GM21381 (cell line): ENCODE measurements around the gene SLC16A1.
A peak's percentile ranks its signal among the peaks of the same experiment; 100 is the strongest.
"Not testable (repeated sequence)": the region's sequence is repeated elsewhere in the genome, so short reads cannot be mapped to it uniquely, and the experiment has no call there.

Experiments used
- ATAC-seq: cut with Tn5 transposase; IDR thresholded peaks from one replicate; pipeline ENCODE4 v1.9.1; 2021; ENCODE audit warnings: mild to moderate bottlenecking, moderate library complexity; ENCODE audit not compliant: unreplicated experiment

Gene SLC16A1

DNA sequence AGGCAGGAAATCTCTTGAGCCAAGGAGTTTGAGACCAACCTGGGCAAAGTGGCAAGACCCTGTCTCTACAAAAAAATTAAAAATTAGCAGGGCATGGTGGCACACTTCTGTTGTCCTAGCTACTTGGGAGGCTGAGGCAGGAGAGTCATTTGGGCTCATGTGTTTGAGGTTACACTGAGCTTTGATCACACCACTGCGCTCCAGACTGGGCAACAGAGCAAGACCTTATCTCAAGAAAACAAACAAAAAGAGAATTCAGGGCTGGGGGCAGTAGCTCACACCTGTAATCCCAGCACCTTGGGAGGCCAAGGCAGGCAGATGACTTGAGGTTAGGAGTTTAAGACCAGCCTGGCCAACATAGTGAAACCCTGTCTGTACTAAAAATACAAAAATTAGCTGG, 17.8 kb upstream of the SLC16A1 start:
- no peak for ATAC-seq

DNA sequence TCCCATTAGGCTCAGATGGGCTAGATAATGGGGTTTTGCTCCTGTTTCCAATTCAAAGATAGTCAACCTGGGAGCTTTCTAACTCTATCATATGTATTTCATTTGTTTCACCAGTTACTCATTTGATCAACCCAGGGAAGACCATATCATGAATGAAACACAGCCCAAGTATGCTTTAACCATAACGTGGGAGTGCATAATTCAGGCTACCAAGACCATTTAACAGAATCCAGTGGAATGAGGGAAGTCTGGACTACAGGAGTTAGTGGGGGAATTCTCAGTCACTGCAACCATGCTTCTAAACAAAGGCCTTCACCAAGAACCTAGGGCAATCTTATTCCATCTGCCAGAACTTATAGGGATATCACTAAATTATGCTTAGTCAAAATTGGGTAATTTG, 15.0 kb upstream of the SLC16A1 start:
- no peak for ATAC-seq

- ATAC-seq = no peak
Measured at GRCh38 chr1:112964347-112964746, 8.4 kb upstream of the SLC16A1 start.

- ATAC-seq = no peak
Measured at GRCh38 chr1:112961072-112961471, 5.1 kb upstream of the SLC16A1 start.

DNA sequence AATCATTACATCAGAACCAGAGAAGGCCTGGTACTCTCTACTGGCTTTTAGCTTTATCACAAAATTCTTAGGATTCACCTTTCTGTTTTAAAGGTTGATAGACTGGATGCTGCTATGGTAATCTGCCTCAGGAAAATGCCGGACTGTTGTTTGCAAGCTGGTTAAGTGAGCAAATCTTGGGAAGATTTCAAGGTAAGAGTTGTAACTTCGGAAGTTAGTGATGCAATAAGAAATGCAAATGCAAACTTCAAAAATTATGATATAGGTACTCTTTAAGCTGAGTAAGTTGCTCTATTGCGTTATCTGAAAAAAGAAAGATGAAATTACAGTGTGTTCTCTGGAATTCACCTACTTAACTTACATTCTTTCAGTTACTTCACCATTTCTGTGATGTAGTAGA, 4.4 kb upstream of the SLC16A1 start:
- ATAC-seq = no peak

DNA sequence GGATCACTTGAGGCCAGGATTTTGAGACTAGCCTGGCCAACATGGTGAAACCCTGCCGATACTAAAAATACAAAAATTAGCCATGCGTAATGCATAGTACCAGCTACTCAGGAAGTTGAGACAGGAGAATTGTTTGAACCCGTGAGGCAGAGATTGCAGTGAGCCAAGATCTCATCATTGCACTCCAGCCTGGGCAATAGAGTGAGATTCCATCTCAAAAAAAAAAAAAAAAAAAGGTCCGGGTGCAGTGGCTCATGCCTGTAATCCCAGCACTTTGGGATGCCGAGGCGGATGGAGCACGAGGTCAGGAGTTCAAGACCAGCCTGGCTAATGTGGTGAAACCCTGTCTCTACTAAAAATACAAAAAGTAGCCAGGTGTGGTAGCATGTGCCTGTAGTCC, 2.2 kb upstream of the SLC16A1 start:
- not testable (repeated sequence) for ATAC-seq

DNA sequence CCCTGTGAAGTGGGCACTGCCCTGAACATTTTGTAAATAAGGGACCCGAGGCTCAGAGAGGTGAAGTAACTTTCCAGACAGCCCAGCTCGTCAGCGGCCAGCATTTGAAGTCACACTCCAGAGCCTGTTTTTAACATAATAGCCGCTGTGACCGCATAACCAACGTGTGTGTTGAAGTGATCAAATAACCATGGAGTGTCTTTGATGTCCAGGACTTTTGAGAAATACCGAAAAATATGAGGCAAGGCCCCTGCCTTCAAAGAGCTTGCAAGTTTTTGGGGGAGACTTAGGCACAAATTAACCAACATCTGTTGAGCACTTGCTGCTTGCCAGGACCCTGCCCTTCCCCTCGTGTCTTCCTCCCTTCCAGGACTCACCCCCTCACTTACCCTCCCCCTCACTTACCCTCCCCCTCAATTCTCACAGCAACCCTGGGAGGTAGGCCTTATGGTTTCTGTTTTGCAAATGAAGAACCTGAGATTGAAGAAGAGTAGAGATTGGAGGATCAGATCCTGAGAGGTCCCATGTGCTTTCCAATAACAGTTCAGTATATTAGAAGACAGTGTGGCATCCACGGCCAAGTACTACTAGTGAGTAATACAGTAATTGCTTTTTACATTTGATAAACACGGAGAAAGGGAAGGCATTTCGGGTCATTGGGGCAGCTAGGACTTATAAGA, 1.3 kb upstream of the SLC16A1 start:
- ATAC-seq = peak; percentile 41

- peak; percentile 2 for ATAC-seq
Measured at GRCh38 chr1:112956544-112957132, 642 bp upstream of the SLC16A1 start.

DNA sequence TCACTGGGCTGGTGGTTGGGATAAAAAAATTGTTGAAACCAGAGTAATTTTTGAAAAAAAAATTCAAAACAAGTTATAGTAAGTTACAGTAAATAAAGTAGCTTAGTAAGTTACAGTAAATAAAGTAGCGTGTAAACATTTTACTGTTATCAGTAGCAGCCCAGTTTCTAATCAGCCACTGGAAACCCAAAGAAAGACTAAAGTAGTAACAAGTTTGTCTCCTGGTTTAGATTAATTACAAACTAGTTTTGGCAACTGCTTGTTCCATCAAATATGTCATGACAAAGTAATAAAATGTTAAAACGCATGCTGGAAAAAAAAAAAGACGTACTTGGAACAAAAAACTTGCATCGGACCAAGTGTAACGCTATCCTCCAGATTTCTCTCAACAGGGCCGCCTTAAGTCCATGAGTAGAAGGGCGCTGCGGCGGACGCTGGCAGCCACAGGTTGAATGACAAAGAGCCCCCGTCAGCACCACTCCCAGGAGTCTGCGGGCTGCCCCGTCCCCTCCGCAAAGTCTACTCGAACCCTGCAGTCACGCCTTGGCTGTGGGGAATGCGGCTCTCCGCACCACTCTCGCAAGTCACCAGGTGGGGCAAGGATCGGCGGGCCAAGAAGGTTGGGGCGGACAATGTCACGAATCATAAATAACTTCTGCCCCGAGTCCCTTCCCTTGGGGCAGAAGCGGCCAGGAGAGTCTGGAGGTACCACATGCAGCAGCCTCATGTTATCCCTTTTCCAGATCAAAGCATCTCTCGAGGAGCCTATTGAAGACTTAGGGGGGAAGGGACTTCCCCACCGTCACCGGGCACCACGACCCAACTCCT, 837 bp downstream of the SLC16A1 start:
- ATAC-seq = peak; percentile 15

GRCh38 chr1:112954017-112954650, 1.9 kb downstream of the SLC16A1 start:
- no peak for ATAC-seq

- no peak for ATAC-seq
Measured at GRCh38 chr1:112950426-112950825, 5.6 kb downstream of the SLC16A1 start.

DNA sequence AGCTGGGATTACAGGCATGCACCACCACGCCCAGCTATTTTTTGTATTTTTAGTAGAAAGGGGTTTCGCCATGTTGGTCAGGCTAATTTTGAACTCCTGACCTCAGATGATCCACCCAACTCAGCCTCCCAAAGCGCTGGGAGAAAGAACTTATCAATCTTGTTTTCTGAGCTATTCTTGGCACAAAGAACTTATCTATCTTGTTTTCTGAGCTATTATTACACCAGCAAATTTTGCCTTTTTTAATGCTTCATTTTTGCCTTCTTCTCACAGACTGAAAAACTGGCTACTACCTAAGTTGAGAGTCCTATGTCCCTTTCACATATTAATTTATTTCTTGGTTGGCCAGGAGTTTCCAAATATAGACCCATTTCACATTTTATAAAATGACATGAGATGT, 9.3 kb downstream of the SLC16A1 start:
- no peak for ATAC-seq

DNA sequence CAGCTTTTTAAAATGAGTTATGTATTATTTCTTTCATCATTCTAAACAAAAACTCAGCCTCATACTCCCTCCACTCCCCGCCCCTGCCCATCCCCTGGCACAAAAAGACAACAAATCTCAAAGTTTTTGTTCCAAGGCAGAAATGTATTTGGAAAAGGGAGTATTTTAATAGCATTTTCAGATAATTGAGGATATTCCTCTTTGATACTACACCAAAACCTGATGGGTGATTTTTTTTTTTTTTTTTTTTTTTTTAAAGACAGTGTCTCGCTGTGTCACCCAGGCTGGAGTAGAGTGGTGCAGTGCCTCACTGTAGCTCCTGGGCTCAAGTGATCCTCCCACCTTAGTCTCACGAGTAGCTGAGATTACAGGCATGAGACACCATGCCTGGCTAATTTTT, 16.2 kb downstream of the SLC16A1 start:
- ATAC-seq = no peak

GRCh38 chr1:112938210-112938609, 17.8 kb downstream of the SLC16A1 start:
- no peak for ATAC-seq

- no peak for ATAC-seq
Measured at GRCh38 chr1:112937495-112937894, 18.5 kb downstream of the SLC16A1 start.

GRCh38 chr1:112937070-112937469, 18.9 kb downstream of the SLC16A1 start:
- ATAC-seq = no peak

DNA sequence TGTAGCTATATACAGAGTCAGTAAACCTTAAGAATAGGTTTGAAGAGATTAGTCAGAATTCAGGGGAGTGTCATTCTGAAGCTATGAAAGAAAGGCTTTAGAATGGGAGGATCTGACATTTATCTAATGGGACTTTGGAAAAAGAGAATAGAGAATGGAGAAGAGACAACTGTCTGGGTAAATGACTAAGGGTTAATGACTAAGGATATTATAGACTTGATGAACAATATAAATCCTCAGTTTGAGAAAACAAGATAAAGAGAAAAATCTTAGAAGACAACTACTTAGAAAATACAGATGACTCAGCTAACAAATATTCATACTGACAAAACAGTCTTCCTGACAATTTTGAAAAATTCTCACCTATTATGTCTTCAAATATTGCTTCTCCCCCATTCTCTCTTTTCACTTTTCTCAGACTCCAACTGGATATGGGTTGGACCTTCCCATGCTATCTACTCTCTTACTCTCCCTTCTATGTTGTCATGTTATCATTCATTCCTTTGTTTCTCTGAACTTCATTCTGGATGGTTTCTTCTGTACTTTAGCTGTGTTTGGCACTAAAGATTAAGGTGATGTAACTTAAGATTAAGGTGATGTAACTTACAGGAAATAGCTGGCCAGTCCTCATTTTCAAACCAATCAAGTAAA, 20.4 kb downstream of the SLC16A1 start:
- no peak for ATAC-seq

- ATAC-seq = no peak
Measured at GRCh38 chr1:112934577-112934976, 21.4 kb downstream of the SLC16A1 start.

DNA sequence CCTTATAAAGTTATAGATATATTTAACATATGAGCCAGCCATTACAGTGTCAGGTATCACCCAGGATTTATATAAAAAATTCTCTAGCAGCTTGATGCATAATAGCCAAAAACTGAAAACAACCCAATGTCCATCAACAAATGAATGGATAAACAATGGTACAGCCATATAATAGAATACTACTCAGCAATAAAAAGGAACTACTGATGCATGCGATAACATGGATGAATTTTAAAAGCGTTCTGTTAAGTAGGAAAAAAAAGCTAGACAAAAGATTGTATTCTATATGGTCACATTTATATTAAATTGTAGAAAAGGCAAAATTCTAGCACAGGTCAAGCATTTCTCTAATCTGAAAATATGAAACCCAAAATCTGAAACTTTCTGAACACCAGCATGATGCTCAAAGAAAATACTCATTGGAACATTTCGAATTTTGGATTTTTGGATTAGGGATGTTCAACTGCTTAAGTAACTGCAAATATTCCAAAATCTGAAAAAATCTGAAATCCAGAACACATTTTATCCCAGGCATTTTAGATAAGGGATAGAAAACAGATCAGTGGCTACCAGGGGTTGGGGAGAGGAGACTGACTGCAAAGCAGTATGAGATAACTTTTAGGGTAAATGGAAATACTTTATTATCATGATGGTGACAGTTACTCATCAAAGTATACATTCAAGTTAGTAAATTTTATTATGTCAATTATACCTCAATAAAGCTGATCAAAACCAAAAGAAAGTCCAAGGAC, 22.0 kb downstream of the SLC16A1 start:
- no peak for ATAC-seq

- no peak for ATAC-seq
Measured at GRCh38 chr1:112929979-112930378, 26.0 kb downstream of the SLC16A1 start.
